HepG2 (cell line): ENCODE data around the gene TNNI3K.

Experiments used
- CTCF ChIP-seq: sonication (generic); formaldehyde crosslinking; IDR thresholded peaks from 2 replicates; pipeline ENCODE4 v1.5.0; 2020; ENCODE audit warnings: mild to moderate bottlenecking, missing genetic modification reagents, moderate library complexity
- EP300 ChIP-seq, 3 experiments: sonication (generic) in 1 of 3; formaldehyde crosslinking in 1 of 3; IDR thresholded peaks; 2 replicates each; pipeline versions ENCODE4 v1.5.1 to v1.6.1; 2011 to 2020; ENCODE audit warnings: low read depth in 2 of 3, low read length in 2 of 3, borderline replicate concordance in 1 of 3, improper control_type of control experiment in 1 of 3, mild to moderate bottlenecking in 1 of 3, missing genetic modification reagents in 1 of 3, moderate library complexity in 1 of 3
- IRF9 ChIP-seq: sonication (generic); formaldehyde crosslinking; IDR thresholded peaks from 2 replicates; pipeline ENCODE4 v1.8.0; 2022; ENCODE audit warnings: missing genetic modification reagents, mild to moderate bottlenecking, borderline replicate concordance
- MZF1 ChIP-seq: sonication (generic); formaldehyde crosslinking; IDR thresholded peaks from 2 replicates; pipeline ENCODE4 v1.8.1; 2023; ENCODE audit warnings: mild to moderate bottlenecking, missing genetic modification reagents, borderline replicate concordance
- RNF219 ChIP-seq: sonication (generic); formaldehyde crosslinking; IDR thresholded peaks from 2 replicates; pipeline ENCODE4 v1.5.0; 2020; ENCODE audit warnings: mild to moderate bottlenecking, missing genetic modification reagents
- TCF12 ChIP-seq, 2 experiments: fragments of 450-650 bp in 1 of 2; sonication (generic) in 1 of 2; formaldehyde crosslinking in 1 of 2; IDR thresholded peaks; 2 replicates each; pipeline versions ENCODE4 v1.6.1 to v1.8.0; 2017 to 2022; ENCODE audit warnings: antibody characterized with exemption in 1 of 2, mild to moderate bottlenecking in 1 of 2, missing genetic modification reagents in 1 of 2, moderate library complexity in 1 of 2
- TCF7L2 ChIP-seq: IDR thresholded peaks from 2 replicates; pipeline ENCODE4 v1.6.1; 2011; ENCODE audit warnings: mild to moderate bottlenecking, low read depth, low read length, moderate library complexity
- ZNF10 ChIP-seq: sonication (generic); formaldehyde crosslinking; IDR thresholded peaks from 2 replicates; pipeline ENCODE4 v1.4.0; 2020; ENCODE audit warnings: mild to moderate bottlenecking, low read depth, missing genetic modification reagents, borderline replicate concordance
- ZNF274 ChIP-seq: sonication (generic); formaldehyde crosslinking; IDR thresholded peaks from 2 replicates; pipeline ENCODE4 v1.5.1; 2020; ENCODE audit warnings: mild to moderate bottlenecking, missing genetic modification reagents

- no peak for TF ChIP-seq CTCF (CRISPR knock-in tag)
- TF ChIP-seq IRF9 (CRISPR knock-in tag): no peak
- no peak for TF ChIP-seq ZNF10 (CRISPR knock-in tag)
- TF ChIP-seq TCF7L2: no peak
- TF ChIP-seq EP300 (IDR thresholded peaks at IDR 0.05; ENCODE audit: low read depth in 2 of 2, low read length in 2 of 2): no peak
- no peak for TF ChIP-seq EP300 (CRISPR knock-in tag; IDR thresholded peaks at IDR 0.05; ENCODE audit: borderline replicate concordance)
- TF ChIP-seq RNF219 (CRISPR knock-in tag): no peak
- TF ChIP-seq TCF12 (IDR thresholded peaks at IDR 0.05): no peak
- no peak for TF ChIP-seq TCF12 (CRISPR knock-in tag; IDR thresholded peaks at IDR 0.05)
- TF ChIP-seq MZF1 (CRISPR knock-in tag): no peak
- TF ChIP-seq ZNF274 (CRISPR knock-in tag): no peak
Measured at GRCh38 chr1:74205266-74205665, 29.9 kb upstream of the TNNI3K start.
